Mesothelial cell of epicardium (in vitro differentiated cells): Measurements from ENCODE around the gene WWC2. TPM values are rescaled to one million over a fixed set of nuclear protein-coding genes. Genes with fewer than 3 reads are reported as not detected.

Source experiments
- DNase-seq, 2 experiments: peaks; one replicate each; pipeline ENCODE4 v3.0.0; 2021; ENCODE audit warnings: low spot score in 2 of 2; ENCODE audit not compliant: unreplicated experiment in 2 of 2
- H3K27ac Mint-ChIP-seq: 2 replicates; pipeline ENCODE4 v1.8.0; 2021; ENCODE audit warnings: mixed read lengths
- H3K27me3 Mint-ChIP-seq: 2 replicates; pipeline ENCODE4 v1.8.0; 2021; ENCODE audit warnings: low read depth, mixed read lengths
- H3K36me3 Mint-ChIP-seq: 2 replicates; pipeline ENCODE4 v1.8.0; 2021; ENCODE audit warnings: mixed read lengths
- H3K4me1 Mint-ChIP-seq: 2 replicates; pipeline ENCODE4 v1.8.0; 2021; ENCODE audit warnings: mixed read lengths
- H3K4me3 Mint-ChIP-seq: 2 replicates; pipeline ENCODE4 v1.8.0; 2021; ENCODE audit warnings: mild to moderate bottlenecking, moderate library complexity, mixed read lengths
- H3K9me3 Mint-ChIP-seq: 2 replicates; pipeline ENCODE4 v1.8.0; 2021; ENCODE audit warnings: mixed read lengths
- total RNA-seq: library from RNA; stranded (reverse); gene quantifications from 3 replicates; pipeline ENCODE4 v1.2.1, GENCODE V29; 2021
- TF ChIP-seq, protein P1 (sequence below): fragments of 200-600 bp; sonication (generic); IDR thresholded peaks from one replicate; pipeline ENCODE4 v1.5.0; 2021; ENCODE audit warnings: antibody characterized with exemption; ENCODE audit not compliant: unreplicated experiment

WWC2 gene
- total RNA-seq, 1 donor from 2014 or later: 64.1 TPM

DNA sequence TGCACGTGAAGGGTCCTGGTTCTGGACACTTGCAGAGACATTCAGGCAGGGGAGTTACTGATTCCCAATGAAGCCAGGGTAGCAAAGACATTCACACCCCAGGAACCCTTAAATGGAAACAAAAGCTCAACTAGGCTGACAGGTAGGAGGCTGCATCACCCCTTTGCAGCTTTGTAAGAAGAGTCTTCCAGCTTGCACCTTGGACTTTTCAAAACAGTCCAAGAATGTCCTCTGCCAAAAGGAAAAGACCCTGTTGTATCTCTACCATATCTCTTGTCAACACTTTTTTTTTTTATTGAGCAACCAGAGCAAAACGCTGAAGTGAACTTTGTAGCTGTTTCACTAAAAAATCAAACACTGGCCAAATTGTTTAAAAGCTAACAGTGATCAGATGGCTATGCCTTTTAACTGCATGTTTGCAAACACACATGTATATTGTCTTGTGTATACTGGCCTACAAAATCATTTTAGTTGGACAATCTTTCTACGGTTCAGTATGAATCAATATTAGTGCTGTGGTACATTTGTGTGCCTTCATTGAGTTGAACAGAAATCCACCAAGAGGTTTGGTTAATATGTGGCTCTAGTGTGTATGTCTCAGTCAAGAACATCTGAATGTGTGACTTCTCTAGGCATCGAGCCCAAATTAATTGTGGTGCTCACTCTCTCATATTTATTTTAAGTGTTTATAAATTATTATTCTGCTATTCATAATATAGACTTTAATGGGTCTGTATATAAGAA is 18.5 kb upstream of the WWC2 start:
- H3K27me3 Mint-ChIP-seq: no peaks in the 10 kb centered on the region
- H3K36me3 Mint-ChIP-seq: no peaks in the 10 kb centered on the region
- H3K4me3 Mint-ChIP-seq: no peak overlapping the region
- no peak overlapping the region for H3K27ac Mint-ChIP-seq
- TF ChIP-seq, protein P1, sequence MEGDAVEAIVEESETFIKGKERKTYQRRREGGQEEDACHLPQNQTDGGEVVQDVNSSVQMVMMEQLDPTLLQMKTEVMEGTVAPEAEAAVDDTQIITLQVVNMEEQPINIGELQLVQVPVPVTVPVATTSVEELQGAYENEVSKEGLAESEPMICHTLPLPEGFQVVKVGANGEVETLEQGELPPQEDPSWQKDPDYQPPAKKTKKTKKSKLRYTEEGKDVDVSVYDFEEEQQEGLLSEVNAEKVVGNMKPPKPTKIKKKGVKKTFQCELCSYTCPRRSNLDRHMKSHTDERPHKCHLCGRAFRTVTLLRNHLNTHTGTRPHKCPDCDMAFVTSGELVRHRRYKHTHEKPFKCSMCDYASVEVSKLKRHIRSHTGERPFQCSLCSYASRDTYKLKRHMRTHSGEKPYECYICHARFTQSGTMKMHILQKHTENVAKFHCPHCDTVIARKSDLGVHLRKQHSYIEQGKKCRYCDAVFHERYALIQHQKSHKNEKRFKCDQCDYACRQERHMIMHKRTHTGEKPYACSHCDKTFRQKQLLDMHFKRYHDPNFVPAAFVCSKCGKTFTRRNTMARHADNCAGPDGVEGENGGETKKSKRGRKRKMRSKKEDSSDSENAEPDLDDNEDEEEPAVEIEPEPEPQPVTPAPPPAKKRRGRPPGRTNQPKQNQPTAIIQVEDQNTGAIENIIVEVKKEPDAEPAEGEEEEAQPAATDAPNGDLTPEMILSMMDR: no peak
- no peak for DNase-seq
- H3K4me1 Mint-ChIP-seq: no peaks in the 10 kb centered on the region
- H3K9me3 Mint-ChIP-seq: no peaks in the 10 kb centered on the region

DNA sequence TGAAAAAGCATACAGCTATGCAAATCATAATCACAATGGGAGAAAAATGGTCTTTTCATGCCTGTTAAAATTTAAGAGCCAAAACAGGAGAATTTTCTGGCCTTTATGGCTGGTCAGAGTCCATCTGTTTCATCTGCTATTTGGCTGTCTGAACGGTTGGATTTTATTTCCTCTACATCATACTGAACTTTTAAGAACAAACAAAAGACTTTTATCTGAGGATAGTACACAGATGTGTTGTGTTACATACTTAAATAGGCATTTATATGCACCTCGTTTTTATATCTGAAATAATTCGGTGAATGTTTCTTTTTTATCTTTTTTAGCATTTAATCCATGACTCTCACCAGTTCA is 18.0 kb upstream of the WWC2 start:
- Mint-ChIP-seq H3K27ac (no peak overlapping the region), H3K9me3 (no peaks in the 10 kb centered on the region), H3K36me3 (no peaks in the 10 kb centered on the region), H3K4me3 (no peak overlapping the region), H3K4me1 (no peaks in the 10 kb centered on the region), H3K27me3 (no peaks in the 10 kb centered on the region)
- TF ChIP-seq, protein P1: no peak
- DNase-seq: no peak

DNA sequence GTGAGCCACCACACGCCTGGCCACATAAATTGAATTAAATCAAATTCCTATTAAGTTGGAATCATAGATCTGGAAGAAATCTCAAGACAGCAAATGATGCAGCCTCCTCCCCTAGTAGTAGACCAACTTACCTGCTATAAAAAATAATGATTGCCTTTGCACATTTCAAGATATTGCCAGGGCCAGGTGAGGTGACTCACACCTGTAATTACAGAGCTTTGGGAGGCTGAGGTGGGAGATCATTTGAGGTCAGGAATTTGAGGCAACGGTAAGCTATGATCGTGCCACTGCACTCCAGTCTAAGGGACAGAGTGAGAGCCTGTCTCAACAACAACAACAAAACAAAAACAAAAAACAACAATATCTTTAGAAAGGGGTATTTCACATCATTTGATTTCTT is 17.0 kb upstream of the WWC2 start:
- Mint-ChIP-seq H3K27me3 (no peaks in the 10 kb centered on the region), H3K36me3 (no peaks in the 10 kb centered on the region), H3K27ac (no peak overlapping the region), H3K9me3 (no peaks in the 10 kb centered on the region), H3K4me3 (no peak overlapping the region), H3K4me1 (no peaks in the 10 kb centered on the region)
- no peak for DNase-seq
- TF ChIP-seq, protein P1: no peak

DNA sequence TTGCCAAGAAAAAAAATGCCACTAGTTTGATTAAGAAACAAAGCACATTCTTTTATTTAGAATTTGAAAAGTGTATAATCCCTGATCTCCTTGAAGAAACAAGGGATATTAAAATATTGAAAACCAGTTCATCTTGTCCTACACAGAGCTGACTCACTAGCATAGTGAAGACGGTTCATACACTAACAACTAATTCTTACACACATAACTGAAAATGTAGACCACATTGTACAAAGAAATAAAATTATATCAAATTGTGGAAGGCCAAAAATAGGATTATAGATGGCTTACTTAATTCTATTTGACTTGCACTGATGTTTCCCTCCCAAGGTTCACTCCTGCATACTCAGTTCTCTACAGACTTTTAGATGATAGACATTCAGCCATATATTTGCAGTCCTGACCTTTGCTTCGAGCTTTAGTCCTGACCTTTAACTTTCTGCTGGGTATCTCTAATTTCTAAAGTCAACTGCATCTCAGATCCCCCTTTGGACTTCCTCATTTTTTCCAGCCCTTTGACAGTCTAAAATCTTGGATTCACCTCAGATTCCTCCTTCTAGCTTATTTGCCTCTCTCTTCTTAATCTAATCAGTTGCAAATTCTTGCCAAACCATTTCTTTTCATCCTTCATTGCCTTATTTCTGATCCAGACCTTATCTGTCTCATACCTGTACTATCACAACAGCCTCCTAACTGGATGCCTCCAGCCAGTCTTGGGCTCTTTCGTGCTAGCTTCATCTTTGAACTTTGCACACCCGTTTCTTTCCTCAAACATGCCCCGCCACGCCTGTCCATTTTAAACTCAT is 4.5 kb upstream of the WWC2 start:
- peaks cover under 1% of the 10 kb centered on the region for H3K36me3 Mint-ChIP-seq
- H3K27ac Mint-ChIP-seq: peak overlapping the region; percentile 4
- no peaks in the 10 kb centered on the region for H3K27me3 Mint-ChIP-seq
- no peak overlapping the region for H3K4me3 Mint-ChIP-seq
- H3K4me1 Mint-ChIP-seq: peaks cover 25% of the 10 kb centered on the region
- H3K9me3 Mint-ChIP-seq: peaks cover 8% of the 10 kb centered on the region
- TF ChIP-seq, protein P1: no peak
- no peak for DNase-seq

DNA sequence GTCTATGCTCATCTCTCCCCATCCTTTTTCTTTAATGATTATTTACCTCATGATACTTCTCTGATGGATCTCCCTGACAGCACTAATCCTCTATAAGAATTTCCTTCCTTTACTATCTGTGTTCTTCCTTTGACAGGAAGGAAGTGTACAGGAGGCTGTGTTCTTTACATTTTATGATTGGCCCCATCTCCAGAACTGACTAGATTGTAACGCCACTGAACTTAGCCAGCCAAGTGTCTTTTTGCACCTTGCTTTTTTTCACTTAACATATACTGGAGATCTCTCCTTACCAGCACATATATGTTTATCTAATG is 3.9 kb upstream of the WWC2 start:
- no peak overlapping the region for H3K4me3 Mint-ChIP-seq
- H3K4me1 Mint-ChIP-seq: peaks cover 26% of the 10 kb centered on the region
- no peaks in the 10 kb centered on the region for H3K27me3 Mint-ChIP-seq
- TF ChIP-seq, protein P1: no peak
- DNase-seq: no peak
- peak overlapping the region; percentile 4 for H3K27ac Mint-ChIP-seq
- H3K36me3 Mint-ChIP-seq: no peaks in the 10 kb centered on the region
- H3K9me3 Mint-ChIP-seq: peaks cover 3% of the 10 kb centered on the region
